GM19467 (cell line): Measurements from ENCODE around the gene BAG2.

ENCODE experiments used
- ATAC-seq: cut with Tn5 transposase; IDR thresholded peaks from one replicate; pipeline ENCODE4 v1.9.1; 2021; ENCODE audit warnings: mild to moderate bottlenecking, moderate library complexity; ENCODE audit not compliant: unreplicated experiment

BAG2 gene

DNA sequence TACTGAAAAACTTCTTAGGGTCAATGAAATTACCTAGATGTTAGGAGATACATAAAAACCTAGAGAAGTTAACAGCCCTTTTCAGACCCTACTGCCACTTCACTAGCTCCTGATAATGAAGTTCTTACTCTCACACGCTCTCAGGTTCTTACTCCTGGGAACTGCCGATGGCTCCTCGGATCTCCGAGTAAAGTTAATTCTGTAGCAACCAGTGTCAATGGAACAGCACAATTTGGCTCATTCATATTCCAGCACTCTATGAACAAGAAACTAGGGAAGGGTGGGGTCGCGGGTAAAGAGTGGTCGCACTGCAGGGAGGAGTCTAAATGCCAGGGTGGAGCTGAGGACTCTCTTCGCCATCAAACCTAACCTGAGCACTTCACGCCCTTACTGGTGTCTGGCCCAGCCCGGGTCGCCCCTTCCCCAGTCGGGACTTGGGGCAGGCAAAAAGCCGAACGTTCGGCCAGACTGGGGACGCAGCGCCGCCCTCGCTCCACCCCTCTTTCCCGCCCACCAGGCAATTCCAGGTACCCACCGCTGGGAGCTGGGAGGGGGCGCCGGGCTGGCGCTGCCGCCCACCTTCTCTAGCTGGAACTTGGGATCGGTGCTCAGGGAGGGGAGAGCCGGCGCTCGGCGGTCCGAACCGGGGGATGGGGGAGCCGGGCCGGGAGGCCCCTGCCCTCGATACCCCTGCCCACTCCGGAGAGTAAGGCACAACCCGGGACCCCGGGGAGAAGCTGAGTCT, 49.2 kb downstream of the BAG2 start:
- peak; percentile 46 for ATAC-seq

- peak; percentile 91 for ATAC-seq
Measured at GRCh38 chr6:57221936-57222742, 50.0 kb downstream of the BAG2 start, which contains the start of gene RAB23. TSS of gene RAB23 (minus strand) at chr6:57222307. CDS start at chr6:57210380, 11,927 bp downstream.

DNA sequence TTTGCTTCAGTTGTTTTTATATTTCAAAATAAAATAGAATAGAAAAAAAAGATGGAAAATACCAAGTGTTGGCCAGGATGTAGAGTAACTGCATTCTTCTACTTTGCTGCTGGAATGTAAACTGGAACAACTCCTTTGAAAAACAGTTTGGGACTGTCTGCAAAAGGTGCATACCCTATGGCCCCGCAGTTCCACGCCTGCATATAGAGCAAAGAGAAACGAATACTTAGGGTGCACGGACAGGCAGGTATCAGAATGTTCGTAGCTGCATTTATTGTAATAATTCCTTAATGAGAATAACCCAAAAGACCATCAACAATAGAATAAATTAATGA, 50.6 kb downstream of the BAG2 start:
- no peak for ATAC-seq

- ATAC-seq, result no peak
Measured at GRCh38 chr6:57224769-57225515, 52.8 kb downstream of the BAG2 start.

- ATAC-seq, result no peak
Measured at GRCh38 chr6:57226221-57226620, 54.1 kb downstream of the BAG2 start.
